Dermis microvascular lymphatic vessel endothelial cell (primary cell): ENCODE data around the gene CHCT1. TPM values are rescaled to one million over a fixed set of nuclear protein-coding genes. Genes with fewer than 3 reads are reported as not detected.

Source experiments
- DNase-seq, 2 donors: peaks; one replicate each; pipeline versions ENCODE4 v3.0.0 to v3.0.0-alpha.2; 2010; ENCODE audit warnings: low read depth in 2 of 2
- total RNA-seq: library from RNA; depleted of rRNA; stranded (reverse); fragments of >200 nt; gene quantifications from 2 replicates; pipeline ENCODE4 v1.2.1, GENCODE V29; 2014

CHCT1 gene
- total RNA-seq, 1 donor from 2014 or later = 0.13 TPM

- DNase-seq = no peak
Observed at GRCh38 chr17:60442271-60443173, 20.2 kb downstream of the CHCT1 start.

- no peak for DNase-seq
Observed at GRCh38 chr17:60443713-60444112, 21.4 kb downstream of the CHCT1 start.

- no peak for DNase-seq
Observed at GRCh38 chr17:60445144-60445543, 22.9 kb downstream of the CHCT1 start.

GRCh38 chr17:60447375-60447774 lies 25.1 kb downstream of the CHCT1 start:
- DNase-seq = no peak

- DNase-seq = no peak
Observed at GRCh38 chr17:60451071-60451470, 28.8 kb downstream of the CHCT1 start.

GRCh38 chr17:60451965-60452364 lies 29.7 kb downstream of the CHCT1 start:
- no peak for DNase-seq

- no peak for DNase-seq
Observed at GRCh38 chr17:60455378-60455777, 33.1 kb downstream of the CHCT1 start.

GRCh38 chr17:60457148-60457547 lies 34.9 kb downstream of the CHCT1 start:
- no peak for DNase-seq

- no peak for DNase-seq
Observed at GRCh38 chr17:60461584-60461983, 39.3 kb downstream of the CHCT1 start.

GRCh38 chr17:60463157-60463835 lies 41.0 kb downstream of the CHCT1 start:
- DNase-seq = peak in 1 of 2 donors; percentile 12

- no peak for DNase-seq
Observed at GRCh38 chr17:60464343-60464742, 42.1 kb downstream of the CHCT1 start.

- DNase-seq = peak; percentile 53 to 84
Observed at GRCh38 chr17:60468371-60468770, 46.1 kb downstream of the CHCT1 start.

GRCh38 chr17:60471451-60471850 lies 49.2 kb downstream of the CHCT1 start:
- no peak for DNase-seq

- DNase-seq = no peak
Observed at GRCh38 chr17:60472449-60472848, 50.2 kb downstream of the CHCT1 start.

GRCh38 chr17:60473788-60474187 lies 51.5 kb downstream of the CHCT1 start:
- DNase-seq = no peak

Other genes with a start within 250 kb of the CHCT1 start
- 37.6 and 53.9 TPM in 2 replicates for gene USP32, start 30.4 kb upstream of the CHCT1 start, total RNA-seq
- 27.8 and 29.7 TPM in 2 replicates for gene APPBP2, start 103.8 kb downstream of the CHCT1 start, total RNA-seq
- gene PPM1D, start 177.7 kb downstream of the CHCT1 start, total RNA-seq = 15.8 and 22.6 TPM in 2 replicates